Right cardiac atrium (tissue), 5 donors: ENCODE data around the gene CASP10. TPM values are rescaled to one million over a fixed set of nuclear protein-coding genes. Genes with fewer than 3 reads are reported as not detected.
A peak's percentile ranks its signal among the peaks of the same experiment; 100 is the strongest.

ENCODE experiments used
- ATAC-seq, 2 donors: fragments of 200-7000 bp; cut with Tn5 transposase; one replicate each; pipeline versions ENCODE4 v1.8.0 to v1.9.1; 2020; ENCODE audit warnings: moderate library complexity in 2 of 2, mild to moderate bottlenecking in 1 of 2
- DNase-seq, 3 donors: peaks; one replicate each; pipeline ENCODE4 v3.0.0-alpha.2; 2020
- H3K27ac ChIP-seq: one replicate; pipeline ENCODE4 v1.5.1; 2013; ENCODE audit warnings: mild to moderate bottlenecking, low read length, control low read depth, moderate library complexity
- H3K27me3 ChIP-seq: one replicate; pipeline ENCODE4 v1.6.1; 2013; ENCODE audit not compliant: control insufficient read depth, insufficient read depth
- H3K4me1 ChIP-seq: one replicate; pipeline ENCODE4 v1.6.1; 2013; ENCODE audit warnings: low read length; ENCODE audit not compliant: control insufficient read depth, insufficient read depth
- H3K4me3 ChIP-seq: one replicate; pipeline ENCODE4 v1.5.1; 2013; ENCODE audit warnings: low read length, control low read depth
- H3K9me3 ChIP-seq: one replicate; pipeline ENCODE4 v1.6.1; 2013; ENCODE audit warnings: low read length; ENCODE audit not compliant: control insufficient read depth
- WGBS: extraction: QIAGEN DNeasy Blood & Tissue Kit; methylation state at CpG from one replicate; pipeline ENCODE4 v1.1.7; 2013; 5-methylcytosine and 5-hydroxymethylcytosine counted together
- intact Hi-C, 4 donors: fragments of 100-400 bp; cut with DNase I; formaldehyde crosslinking; loops; one replicate each; pipeline versions ENCODE4 v1.11.0 to v1.14.0; 2022 to 2023
- polyA plus RNA-seq: library from polyadenylated mRNA; stranded (reverse); fragments of 200-250 nt; gene quantifications from one replicate; pipeline ENCODE4 v1.2.3, GENCODE V29; 2013
- total RNA-seq, 4 donors: library from RNA; stranded (reverse); fragmentation: NEBNext Ultra II Directional; extraction: Animal tissue kit (Norgen Biotek cat#: 25700); gene quantifications; one replicate each; pipeline ENCODE4 v1.2.1, GENCODE V29; 2021
- donor health status: healthy with polysubstance abuse.
- donor health status: DM: no; HTN: yes; CAD: no.
- donor health status: DM: no; HTN: no; CAD: no.
- donor health status: DM: no; HTN: yes; CAD: no; lungs with severe emphysema.
- donor health status: DM: yes; HTN: yes; CAD: no.

The CASP10 gene
- total and polyA plus RNA-seq, 5 donors, result 3.6 to 6.8 (median 5.8) TPM

- intact Hi-C loops, result no loop called here
- 48% methylated on average over 5 of the region's 5 CpGs for WGBS
- ATAC-seq (peak; percentile 52 to 54), DNase-seq (peak in 1 of 3 donors; percentile 64)
- no peaks in the 10 kb centered on the region for H3K27me3 ChIP-seq
- H3K4me3 ChIP-seq, result no peak overlapping the region
- H3K27ac ChIP-seq, result no peak overlapping the region
- H3K4me1 ChIP-seq, result peaks cover 2% of the 10 kb centered on the region
- no peaks in the 10 kb centered on the region for H3K9me3 ChIP-seq
Observed at GRCh38 chr2:201254081-201254730, 71.3 kb downstream of the CASP10 start.

GRCh38 chr2:201255408-201256033 lies 72.6 kb downstream of the CASP10 start:
- Histone ChIP-seq H3K27me3 (no peaks in the 10 kb centered on the region), H3K27ac (no peak overlapping the region), H3K4me1 (peaks cover 2% of the 10 kb centered on the region), H3K9me3 (no peaks in the 10 kb centered on the region), H3K4me3 (no peak overlapping the region)
- intact Hi-C loops, result no loop called here
- WGBS, result 96% methylated on average over 3 of the region's 3 CpGs
- ATAC-seq, result no peak
- DNase-seq, result no peak

DNA sequence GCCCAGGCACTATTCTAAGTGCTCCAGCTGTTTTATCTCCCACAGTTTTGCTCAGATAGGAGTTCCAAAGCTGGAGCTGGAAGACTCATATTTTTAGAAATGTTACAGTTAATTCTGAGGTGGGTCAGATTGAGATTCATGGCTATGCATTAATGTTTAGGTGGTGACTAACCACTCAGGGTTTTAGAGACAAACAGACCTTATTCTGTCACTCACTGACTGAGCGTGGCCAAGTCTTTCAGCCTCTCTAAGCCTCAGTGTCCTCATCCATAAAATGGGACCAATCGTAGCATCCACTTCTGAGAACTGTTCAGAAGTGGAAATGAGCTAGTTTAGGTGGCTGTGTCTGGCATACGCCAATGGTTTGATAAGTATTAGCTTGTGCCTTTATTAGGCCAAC lies 73.1 kb downstream of the CASP10 start:
- Histone ChIP-seq H3K4me3 (no peak overlapping the region), H3K4me1 (peaks cover 2% of the 10 kb centered on the region), H3K27me3 (no peaks in the 10 kb centered on the region), H3K27ac (no peak overlapping the region), H3K9me3 (no peaks in the 10 kb centered on the region)
- ATAC-seq, result no peak
- intact Hi-C loops, result no loop called here
- 79% methylated on average over 3 of the region's 3 CpGs for WGBS
- no peak for DNase-seq

DNA sequence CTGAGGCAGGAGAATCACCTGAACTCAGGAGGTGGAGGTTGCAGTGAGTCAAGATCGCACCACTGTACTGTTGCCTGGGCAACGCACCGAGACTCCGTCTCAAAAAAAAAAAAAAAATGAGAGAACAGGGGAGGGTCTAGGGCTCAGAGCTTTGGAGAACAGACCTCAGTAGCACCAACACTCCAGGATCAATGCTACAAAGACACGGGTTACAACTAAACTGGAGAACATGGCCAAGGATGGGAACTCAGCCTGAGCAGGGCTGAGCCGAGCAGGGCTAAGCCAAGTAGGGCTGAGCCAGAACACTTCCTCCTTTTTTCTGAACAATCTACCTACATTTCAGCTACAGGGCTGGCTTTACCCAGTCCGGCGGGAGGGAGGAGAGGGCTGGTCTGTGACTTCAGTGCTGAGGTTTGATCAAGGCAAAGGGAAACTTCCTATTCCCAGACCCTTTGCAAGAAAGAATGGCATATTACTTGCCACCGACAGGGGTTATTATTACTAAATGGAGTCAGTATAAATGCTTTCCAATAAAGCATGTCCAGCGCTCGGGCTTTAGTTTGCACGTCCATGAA lies 74.5 kb downstream of the CASP10 start:
- WGBS, result 31% methylated on average over 12 of the region's 12 CpGs
- H3K9me3 ChIP-seq, result no peaks in the 10 kb centered on the region
- H3K4me1 ChIP-seq, result peaks cover 2% of the 10 kb centered on the region
- intact Hi-C loops, result no loop called here
- ATAC-seq, result peak; percentile 74 to 77
- peak overlapping the region; percentile 96 for H3K4me3 ChIP-seq
- H3K27me3 ChIP-seq, result no peaks in the 10 kb centered on the region
- DNase-seq, result peak in 2 of 3 donors; percentile 47 to 66
- peak overlapping the region; percentile 97 for H3K27ac ChIP-seq

- Histone ChIP-seq H3K4me1 (peaks cover 2% of the 10 kb centered on the region), H3K4me3 (peak overlapping the region; percentile 96), H3K27ac (peak overlapping the region; percentile 97), H3K27me3 (no peaks in the 10 kb centered on the region), H3K9me3 (no peaks in the 10 kb centered on the region)
- DNase-seq (peak; percentile 76 to 83 (median 77)), ATAC-seq (peak; percentile 82 to 89)
- 5% methylated on average over 10 of the region's 10 CpGs for WGBS
- intact Hi-C loops, result no loop called here
Observed at GRCh38 chr2:201257956-201258665, 75.2 kb downstream of the CASP10 start.

GRCh38 chr2:201258666-201259615 lies 76.0 kb downstream of the CASP10 start:
- Histone ChIP-seq H3K27me3 (no peaks in the 10 kb centered on the region), H3K4me1 (peaks cover 2% of the 10 kb centered on the region), H3K9me3 (no peaks in the 10 kb centered on the region), H3K27ac (peak overlapping the region; percentile 97), H3K4me3 (peak overlapping the region; percentile 96)
- 31% methylated on average over 15 of the region's 15 CpGs for WGBS
- ATAC-seq (peak; percentile 10 to 18), DNase-seq (no peak)
- intact Hi-C loops, result no loop called here

- DNase-seq, result peak in 1 of 3 donors; percentile 59
- intact Hi-C loops, result no loop called here
- no peaks in the 10 kb centered on the region for H3K27me3 ChIP-seq
- H3K27ac ChIP-seq, result peak within 1 kb of the TSS; percentile 17
- no peaks in the 10 kb centered on the region for H3K4me1 ChIP-seq
- peak within 1 kb of the TSS; percentile 96 for H3K4me3 ChIP-seq
- 67% methylated on average over 10 of the region's 10 CpGs for WGBS
- H3K9me3 ChIP-seq, result no peaks in the 10 kb centered on the region
- ATAC-seq, result peak; percentile 10 to 15
Observed at GRCh38 chr2:201260302-201260800, 77.4 kb downstream of the CASP10 start, which contains the start of gene CASP8. CASP8 (plus strand) TSS chr2:201260536; CDS start chr2:201266487, 5,951 bp downstream.

GRCh38 chr2:201261471-201261870 lies 78.5 kb downstream of the CASP10 start:
- Histone ChIP-seq H3K4me3 (no peak overlapping the region), H3K9me3 (no peaks in the 10 kb centered on the region), H3K27me3 (no peaks in the 10 kb centered on the region), H3K4me1 (no peaks in the 10 kb centered on the region), H3K27ac (no peak overlapping the region)
- 80% methylated on average over 9 of the region's 9 CpGs for WGBS
- intact Hi-C loops, result no loop called here
- DNase-seq (no peak), ATAC-seq (no peak)

DNA sequence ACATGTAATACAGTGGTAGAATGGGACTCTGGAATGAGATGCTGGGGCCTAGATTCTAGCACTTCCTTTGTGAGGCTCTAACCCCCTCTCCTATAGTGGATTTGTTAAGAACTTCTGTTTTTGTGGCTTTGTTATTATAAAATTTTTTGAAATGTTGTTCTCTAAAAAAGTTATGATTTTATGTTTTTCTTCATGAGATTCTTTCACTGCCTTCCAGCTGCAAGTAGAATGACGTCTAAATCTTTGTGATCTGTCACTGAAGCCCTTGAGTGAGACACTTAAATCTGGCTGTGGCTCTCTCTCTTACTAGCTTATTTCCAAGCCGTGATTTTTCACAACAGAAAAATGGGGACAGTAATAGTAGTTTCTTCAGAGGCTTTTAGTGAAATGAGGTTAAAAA lies 79.0 kb downstream of the CASP10 start:
- WGBS, result 58% methylated on average over 2 of the region's 2 CpGs
- Histone ChIP-seq H3K4me3 (no peak overlapping the region), H3K9me3 (no peaks in the 10 kb centered on the region), H3K27me3 (no peaks in the 10 kb centered on the region), H3K4me1 (no peaks in the 10 kb centered on the region), H3K27ac (no peak overlapping the region)
- no peak for ATAC-seq
- no peak for DNase-seq
- intact Hi-C loops, result no loop called here

DNA sequence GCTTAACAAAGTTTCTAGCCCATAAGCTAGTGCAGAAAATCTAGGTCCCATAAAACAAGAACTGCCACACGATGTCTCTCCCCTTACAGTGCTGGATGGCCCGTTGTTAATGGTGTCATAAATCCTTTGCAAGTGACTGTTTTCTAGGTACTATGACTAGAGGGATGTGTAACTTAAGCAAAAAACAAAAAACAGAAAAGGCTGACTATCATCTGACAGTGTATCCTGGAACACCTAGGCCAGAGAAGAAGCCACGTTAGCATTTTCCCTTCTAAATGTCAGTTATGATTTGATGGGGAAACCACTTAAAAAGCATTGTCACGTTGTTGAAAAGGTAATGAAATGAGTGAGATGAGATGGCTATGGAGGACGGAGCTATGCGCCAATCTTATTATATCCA lies 79.8 kb downstream of the CASP10 start:
- Histone ChIP-seq H3K9me3 (no peaks in the 10 kb centered on the region), H3K4me3 (no peak overlapping the region), H3K27ac (no peak overlapping the region), H3K4me1 (peaks cover 2% of the 10 kb centered on the region), H3K27me3 (no peaks in the 10 kb centered on the region)
- DNase-seq, result no peak
- 75% methylated on average over 6 of the region's 6 CpGs for WGBS
- intact Hi-C loops, result no loop called here
- no peak for ATAC-seq
